OCI-LY3 (cell line): ENCODE results near the gene MCEMP1.

Experiments used
- EZH2phosphoT487 ChIP-seq: fragments of 200-600 bp; shearing (Covaris generic); IDR thresholded peaks from 2 replicates; pipeline ENCODE4 v1.6.1; 2018; ENCODE audit warnings: antibody characterized with exemption, mixed run types, low read depth
- TF ChIP-seq, protein P1 (sequence below): fragments of 200-600, 300-600 bp; sonication (generic); IDR thresholded peaks from 2 replicates; pipeline ENCODE4 v1.5.1; 2014; ENCODE audit warnings: antibody characterized with exemption, low read length, low read depth

DNA sequence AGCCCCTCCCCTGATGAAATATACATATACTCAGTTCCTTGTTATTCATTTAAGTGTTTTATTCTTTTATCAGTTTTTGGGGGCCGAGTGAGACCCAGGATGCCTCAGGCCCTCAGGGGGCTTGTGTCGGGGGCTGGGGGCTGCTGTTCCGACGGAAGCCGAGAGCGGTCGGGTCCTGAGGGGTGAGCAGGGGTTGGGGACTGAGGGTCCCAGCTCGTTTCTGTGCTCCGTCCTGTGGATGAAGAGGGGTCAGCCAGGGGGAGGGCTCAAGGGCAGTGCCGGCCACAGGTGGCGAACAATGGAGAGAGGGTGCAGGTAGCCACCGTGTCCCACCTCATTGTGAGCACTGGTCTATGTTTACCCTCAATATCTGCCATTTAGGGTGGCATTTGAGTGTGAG is 45.3 kb upstream of the MCEMP1 start:
- TF ChIP-seq, protein P1, sequence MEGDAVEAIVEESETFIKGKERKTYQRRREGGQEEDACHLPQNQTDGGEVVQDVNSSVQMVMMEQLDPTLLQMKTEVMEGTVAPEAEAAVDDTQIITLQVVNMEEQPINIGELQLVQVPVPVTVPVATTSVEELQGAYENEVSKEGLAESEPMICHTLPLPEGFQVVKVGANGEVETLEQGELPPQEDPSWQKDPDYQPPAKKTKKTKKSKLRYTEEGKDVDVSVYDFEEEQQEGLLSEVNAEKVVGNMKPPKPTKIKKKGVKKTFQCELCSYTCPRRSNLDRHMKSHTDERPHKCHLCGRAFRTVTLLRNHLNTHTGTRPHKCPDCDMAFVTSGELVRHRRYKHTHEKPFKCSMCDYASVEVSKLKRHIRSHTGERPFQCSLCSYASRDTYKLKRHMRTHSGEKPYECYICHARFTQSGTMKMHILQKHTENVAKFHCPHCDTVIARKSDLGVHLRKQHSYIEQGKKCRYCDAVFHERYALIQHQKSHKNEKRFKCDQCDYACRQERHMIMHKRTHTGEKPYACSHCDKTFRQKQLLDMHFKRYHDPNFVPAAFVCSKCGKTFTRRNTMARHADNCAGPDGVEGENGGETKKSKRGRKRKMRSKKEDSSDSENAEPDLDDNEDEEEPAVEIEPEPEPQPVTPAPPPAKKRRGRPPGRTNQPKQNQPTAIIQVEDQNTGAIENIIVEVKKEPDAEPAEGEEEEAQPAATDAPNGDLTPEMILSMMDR, result no peak
- no peak for TF ChIP-seq EZH2phosphoT487
